Hepatocyte (in vitro differentiated cells): ENCODE measurements around the gene TEX36.

Experiments used
- CTCF ChIP-seq: fragments of 200-600 bp; sonication (generic); IDR thresholded peaks from 2 replicates; pipeline ENCODE4 v1.5.1; 2016; ENCODE audit warnings: antibody characterized with exemption, mild to moderate bottlenecking; ENCODE audit not compliant: poor library complexity
- EZH2 ChIP-seq: fragments of 200-600 bp; sonication (generic); IDR thresholded peaks from 2 replicates; pipeline ENCODE4 v1.6.1; 2016; ENCODE audit warnings: antibody characterized with exemption, mild to moderate bottlenecking, borderline replicate concordance

- TF ChIP-seq EZH2 (no peak), CTCF (no peak)
Measured at GRCh38 chr10:125719173-125720001, 36.4 kb upstream of the TEX36 start, which contains the start of gene EDRF1.
